ENCODE measurements around the gene CCL8.

GRCh38 chr17:34370376-34370996, 51.3 kb downstream of the CCL8 start:
- TF ChIP-seq GATA3 (IDR thresholded peaks at IDR 0.05; ENCODE audit: low read depth, low read length) (no peak), GATA2 (IDR thresholded peaks at IDR 0.05; ENCODE audit: low read depth, low read length) (no peak)
